SH-SY5Y (cell line): ENCODE results near the gene IL1RL2.

Experiments used
- GATA2 ChIP-seq: IDR thresholded peaks from 2 replicates; pipeline ENCODE4 v1.6.1; 2011; ENCODE audit warnings: mild to moderate bottlenecking, low read depth, low read length
- GATA3 ChIP-seq: IDR thresholded peaks from 2 replicates; pipeline ENCODE4 v1.6.1; 2011; ENCODE audit warnings: low read depth, mild to moderate bottlenecking, low read length, moderate library complexity

- no peak for TF ChIP-seq GATA3
- no peak for TF ChIP-seq GATA2
Measured at GRCh38 chr2:102235491-102235890, 48.7 kb downstream of the IL1RL2 start.
